NCI-H82 treated with DMSO at 0.1 percent for 48 hours (cell line): Measurements from ENCODE around the gene MAN1C1.

Source experiments
- DNase-seq: peaks from one replicate; lab custom pipeline; 2025; ENCODE audit not compliant: unreplicated experiment; lab: John Stamatoyannopoulos, UW

MAN1C1 gene

DNA sequence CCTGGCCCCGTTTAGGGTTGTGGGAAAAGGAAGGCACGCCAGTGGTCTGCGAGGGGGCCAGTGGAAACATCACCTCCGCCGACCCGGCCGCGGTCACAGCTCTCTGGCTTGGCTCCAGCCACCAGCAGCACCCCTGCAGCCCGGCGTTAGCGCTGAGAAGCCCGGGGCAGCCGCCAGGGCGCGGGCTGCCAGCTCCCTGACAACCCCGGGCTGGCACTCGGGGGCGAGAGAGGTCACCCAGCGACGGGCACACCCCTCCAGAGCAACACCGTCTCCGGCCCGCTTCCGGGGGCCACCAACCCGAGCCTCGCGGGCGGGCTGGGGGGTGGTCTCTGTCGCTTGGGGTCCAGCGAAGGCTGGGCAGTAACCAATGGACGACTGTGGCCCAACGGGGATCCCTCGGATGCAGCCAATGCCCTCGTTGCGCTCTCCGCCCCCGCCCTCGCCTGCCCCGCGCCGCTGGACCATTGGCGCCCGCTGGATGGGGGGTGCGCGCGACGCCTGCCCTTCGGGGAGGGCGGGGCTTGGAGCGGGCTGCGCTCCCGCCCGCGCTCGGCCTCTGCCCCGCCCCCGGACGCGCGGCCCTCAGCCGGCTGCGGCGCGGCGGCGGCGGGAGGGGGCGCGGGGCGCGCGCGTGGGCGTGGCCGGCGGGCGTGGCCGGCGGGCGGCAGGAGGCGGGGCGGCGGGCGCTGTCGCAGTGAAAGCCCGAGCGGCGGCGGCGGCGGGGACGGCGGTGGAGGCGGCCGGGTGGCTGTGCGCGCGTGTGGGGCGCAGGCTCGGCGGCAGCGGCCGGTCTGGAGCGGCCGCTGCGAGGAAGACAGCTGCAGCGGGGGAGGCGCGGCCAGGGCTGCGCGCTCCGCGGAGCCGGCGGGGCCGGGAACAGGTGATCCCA is at the start of gene MAN1C1:
Gene MAN1C1 (plus strand): TSS at position 697 of the 892 bp plus-strand sequence. CDS start 1,007 bp downstream, outside the sequence.
- peak; percentile 68 for DNase-seq

GRCh38 chr1:25567710-25568089 is 48.9 kb upstream of the MAN1C1 start:
- DNase-seq = no peak

DNA sequence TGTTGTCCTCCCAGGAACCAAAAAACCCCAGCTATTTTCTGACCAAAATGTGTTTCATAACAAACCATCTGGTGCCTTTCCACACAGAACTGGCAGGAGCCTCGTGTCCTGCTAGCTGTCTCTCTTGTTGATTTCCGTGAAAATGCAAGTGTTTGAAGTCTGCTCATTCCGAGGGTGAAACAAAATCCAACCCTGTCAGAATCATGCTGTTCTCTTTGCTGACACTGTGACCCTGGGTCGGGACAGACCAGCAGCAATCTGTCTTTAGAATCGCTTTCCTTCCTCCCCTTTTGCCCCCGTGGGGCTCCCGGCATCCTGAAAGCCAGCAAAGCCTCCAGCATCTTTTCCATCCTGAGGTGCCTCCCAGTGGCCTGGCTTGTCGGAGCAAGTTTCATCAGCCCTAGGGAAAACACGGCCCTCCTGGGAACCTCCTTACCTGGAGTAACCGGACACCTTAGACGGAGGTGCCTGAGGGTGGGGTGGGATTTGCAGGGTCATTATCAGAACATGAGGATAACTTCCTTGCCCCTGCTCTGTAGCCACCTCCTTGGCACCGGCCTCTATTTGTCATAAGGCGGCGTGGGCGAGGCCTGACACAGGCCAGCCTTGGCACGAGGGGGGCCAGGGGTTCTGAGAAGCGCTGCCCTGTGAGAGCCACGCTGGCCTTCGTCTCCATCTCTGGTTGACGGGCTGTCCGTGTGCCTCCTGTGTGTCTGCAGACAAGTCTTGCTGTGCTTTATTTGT is 48.3 kb upstream of the MAN1C1 start:
- DNase-seq = no peak

DNA sequence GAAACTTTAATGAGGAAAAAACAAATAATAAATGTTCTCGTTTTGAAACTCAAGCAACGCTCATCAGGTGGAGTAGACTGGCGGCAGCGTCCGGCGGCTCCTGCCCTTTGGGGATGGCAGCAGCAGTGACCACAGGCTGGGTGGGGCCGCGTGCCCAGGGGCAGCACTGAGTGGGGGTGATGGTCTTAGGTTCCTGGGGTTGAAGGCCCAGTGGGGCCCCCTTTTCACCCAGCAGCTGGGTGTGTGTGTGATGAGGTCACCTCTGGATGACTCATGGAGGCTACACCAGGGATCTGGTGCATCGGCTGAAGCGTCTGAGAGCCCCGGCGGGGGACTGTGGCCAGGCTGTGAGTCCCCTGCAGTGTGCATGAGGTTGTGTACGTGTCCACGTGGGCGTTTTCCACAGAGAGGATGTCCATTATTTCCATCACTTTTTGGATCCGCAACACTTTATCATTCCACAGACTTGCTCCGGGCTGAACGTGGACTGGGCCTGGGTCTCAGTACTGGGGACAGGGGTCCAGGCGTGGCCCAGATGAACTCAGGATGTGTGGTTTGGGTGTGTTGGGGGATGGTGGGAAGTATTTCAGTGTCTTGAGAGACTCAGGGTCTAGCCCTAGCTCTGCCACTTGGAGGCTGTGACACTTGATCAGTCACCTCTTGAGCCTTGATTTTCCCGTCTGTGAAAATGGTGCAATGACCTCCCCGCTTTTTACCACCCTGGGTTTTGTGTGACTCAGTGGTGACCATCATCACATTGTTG is 47.6 kb upstream of the MAN1C1 start:
- no peak for DNase-seq

GRCh38 chr1:25569597-25570396 is 46.8 kb upstream of the MAN1C1 start:
- peak; percentile 83 for DNase-seq

GRCh38 chr1:25570798-25571521 is 45.6 kb upstream of the MAN1C1 start:
- DNase-seq = no peak

GRCh38 chr1:25571522-25571970 is 45.0 kb upstream of the MAN1C1 start:
- DNase-seq = no peak

- DNase-seq = no peak
Observed at GRCh38 chr1:25572107-25572506, 44.5 kb upstream of the MAN1C1 start.

DNA sequence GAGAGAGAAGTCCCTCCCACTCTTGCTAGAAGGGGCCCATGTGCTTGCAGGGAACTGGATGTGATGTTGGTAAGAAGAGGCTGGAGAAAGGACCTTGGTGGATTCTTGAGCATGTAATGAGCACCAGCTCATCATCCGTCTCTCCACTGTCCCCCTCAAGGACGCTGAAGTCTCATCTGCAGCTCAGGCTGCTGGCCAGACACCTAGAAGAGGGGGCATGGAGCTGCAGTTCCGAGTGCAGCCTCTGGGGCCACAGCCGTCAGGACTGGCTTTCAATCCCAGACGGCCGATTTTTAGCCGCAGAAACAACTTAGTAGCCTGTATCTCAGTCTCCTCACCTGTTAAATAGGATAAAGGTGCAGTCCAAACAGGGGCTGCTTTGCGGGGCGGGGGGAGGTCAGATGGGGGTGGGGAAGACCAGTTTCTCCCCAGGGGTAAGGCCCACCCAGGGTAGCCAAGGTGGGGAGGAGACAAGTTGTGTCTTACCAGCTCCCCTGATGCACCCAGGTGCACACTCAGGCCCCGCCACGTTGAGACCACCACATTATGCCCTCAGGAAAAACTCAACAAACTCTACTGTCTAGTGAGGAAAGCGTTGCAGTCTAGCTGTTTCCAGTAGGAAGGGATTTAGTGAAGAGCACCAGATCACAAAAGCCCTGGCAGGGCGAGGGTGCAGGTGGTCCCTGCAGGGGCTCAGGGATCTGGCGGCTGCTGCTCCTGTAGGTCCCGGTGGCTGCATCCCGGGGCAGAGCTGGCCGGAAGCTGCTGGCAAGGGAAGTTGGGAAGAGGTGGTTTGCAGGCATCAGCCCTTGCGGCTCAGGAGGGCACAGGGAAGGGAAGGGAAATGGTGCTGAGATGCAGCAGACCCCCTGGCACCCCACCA is 43.6 kb upstream of the MAN1C1 start:
- DNase-seq = peak; percentile 56

- DNase-seq = no peak
Observed at GRCh38 chr1:25573591-25573930, 43.0 kb upstream of the MAN1C1 start.

- DNase-seq = no peak
Observed at GRCh38 chr1:25573961-25574360, 42.6 kb upstream of the MAN1C1 start.

DNA sequence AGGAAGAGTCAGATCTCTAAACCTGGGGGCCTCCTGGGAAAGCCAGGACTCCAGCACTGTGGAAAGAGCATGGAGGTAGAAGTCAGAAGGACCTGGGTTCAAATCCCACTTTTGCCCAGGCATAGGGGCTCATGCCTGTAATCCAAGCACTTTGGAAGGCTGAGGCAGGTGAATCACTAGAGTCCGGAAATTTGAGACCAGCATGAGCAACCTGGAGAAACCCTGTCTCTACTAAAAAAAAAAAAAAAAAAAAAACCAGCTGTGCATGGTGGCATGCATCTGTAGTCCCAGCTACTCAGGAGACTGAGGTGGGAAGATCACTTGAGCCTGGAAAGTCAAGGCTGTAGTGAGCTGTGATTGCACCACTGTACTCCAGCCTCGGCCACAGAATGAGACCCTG is 41.4 kb upstream of the MAN1C1 start:
- no peak for DNase-seq

DNA sequence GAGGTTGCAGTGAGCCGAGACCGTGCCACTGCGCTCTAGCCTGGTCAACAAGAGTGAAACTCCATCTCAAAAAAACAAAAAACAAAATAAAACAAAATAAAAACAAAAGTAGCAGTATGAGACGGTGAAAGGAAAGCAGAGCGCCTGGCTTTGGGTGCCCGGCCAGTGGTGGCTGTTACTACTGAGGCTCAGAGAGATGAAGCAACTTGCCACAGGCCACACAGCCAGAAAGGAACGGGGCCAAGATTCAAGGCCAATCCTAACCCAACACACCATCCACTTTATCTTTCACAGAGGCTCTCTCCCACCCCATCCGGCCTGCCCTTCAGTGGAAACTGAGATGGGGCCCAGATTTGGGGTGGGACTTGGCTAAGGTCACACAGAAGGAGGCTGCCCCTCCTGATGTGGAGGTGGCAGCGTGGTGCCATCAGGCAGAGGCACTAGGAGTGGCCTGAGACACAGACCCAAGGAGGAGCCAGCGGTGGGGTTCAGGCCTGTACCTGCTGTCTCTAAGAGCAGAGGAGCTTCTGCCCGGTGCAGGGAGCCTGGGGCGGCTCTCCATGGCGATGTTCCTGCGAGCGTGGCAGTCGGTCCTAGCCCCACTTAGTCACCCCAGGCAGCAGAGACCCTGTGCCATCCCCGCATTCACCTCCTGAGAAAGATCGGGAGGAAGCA is 40.0 kb upstream of the MAN1C1 start:
- no peak for DNase-seq

DNA sequence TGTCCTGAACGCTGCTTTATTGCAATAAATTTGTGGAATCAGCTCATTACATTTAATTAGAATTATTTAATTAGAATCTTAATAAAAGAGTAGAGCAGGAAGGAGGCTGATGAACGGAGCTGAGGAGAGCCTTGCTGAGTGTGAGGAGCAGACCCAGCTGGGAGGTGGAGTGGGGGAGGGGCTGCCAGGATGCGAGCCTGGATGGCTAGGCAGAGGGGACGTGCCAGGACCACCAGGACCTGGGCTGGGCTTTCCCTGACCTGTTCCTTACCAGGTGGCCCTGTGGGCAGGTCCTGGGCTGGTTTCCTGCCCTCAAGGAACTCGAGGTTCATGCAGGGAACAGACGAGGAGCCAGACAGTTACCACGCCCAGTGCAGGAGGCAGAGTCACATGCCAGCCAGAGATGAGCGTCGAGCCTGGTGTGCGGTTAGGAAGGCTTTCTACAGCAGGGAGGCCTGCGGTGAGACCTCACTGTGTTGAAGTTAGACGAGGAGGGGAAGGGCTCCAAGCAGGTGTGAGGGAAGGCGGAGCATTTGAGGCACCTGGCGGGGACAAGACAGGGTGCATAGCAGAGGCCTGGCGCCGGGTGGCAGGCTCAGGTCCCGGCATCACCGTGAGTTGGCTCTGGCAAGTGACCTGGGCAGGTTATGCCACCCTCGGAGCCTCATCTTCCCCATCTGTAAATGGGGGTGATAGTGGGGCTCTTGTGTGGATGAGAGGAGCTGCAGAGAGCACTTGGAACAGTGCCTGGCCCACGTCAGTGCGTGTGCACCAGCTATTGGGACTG is 39.3 kb upstream of the MAN1C1 start:
- no peak for DNase-seq

DNA sequence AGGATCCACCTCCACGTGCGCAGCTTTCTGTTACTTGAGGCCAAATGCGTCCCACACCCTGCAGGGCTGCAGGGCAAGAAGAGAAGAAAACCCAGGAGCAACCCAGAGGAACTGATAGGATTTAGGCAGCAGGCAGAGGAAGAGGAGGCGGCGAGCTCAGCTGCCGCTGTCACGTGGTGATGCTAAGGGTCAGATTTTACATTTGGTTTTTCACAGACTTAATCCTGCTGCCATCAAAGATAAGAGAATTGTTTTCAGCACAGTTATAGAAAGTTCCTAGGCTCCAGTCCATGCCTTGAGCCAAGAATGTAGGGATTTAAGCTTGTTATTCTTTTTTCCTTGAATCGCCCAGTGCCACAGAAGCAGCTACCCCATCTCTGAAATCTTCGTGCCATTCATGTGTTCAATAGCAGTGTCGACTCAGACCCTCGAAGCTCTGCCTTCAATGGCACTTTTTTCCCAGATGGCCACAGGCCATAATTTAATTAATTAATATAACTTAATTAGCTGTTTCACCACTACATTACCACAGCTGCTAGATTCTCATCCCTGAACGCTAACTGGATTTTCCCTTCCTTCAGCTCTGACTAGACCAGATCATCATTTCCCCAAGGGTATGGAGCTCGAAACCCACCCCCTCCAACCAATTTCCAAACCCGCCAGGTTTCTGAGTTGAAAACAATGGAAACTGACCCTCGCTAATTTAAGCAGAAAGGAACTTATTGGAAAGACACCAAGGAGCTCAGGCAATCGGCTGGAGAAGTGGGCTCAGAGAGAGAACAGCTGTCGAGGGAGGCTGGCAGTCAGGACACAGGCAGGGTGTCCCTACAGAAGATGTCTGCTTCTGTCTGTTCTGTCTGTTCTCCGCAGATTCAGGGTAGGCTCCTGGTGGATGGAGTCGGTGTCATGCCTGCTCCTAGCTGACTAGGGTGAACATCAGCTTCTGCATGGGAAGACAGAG is 37.0 kb upstream of the MAN1C1 start:
- DNase-seq = peak; percentile 99

DNA sequence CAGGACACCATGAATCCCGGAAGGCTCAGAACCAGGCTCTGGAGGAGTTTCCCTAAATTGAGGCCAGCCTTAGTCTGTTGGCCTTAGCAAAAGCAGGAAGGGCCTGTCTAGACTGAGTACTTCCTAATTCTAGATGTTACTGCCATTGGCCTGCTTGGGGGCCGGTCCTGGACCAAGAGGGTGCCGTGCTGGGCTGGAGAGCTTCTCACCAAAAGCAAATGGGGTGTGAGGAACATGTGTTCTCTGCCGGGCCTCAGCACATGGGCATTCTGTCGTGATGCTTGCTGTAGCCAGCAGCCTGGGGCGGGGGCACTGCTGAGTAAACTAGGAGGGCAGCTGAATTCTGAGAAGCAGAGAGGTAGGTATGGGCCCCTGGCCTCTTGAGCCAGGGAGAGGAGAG is 35.7 kb upstream of the MAN1C1 start:
- DNase-seq = no peak

DNA sequence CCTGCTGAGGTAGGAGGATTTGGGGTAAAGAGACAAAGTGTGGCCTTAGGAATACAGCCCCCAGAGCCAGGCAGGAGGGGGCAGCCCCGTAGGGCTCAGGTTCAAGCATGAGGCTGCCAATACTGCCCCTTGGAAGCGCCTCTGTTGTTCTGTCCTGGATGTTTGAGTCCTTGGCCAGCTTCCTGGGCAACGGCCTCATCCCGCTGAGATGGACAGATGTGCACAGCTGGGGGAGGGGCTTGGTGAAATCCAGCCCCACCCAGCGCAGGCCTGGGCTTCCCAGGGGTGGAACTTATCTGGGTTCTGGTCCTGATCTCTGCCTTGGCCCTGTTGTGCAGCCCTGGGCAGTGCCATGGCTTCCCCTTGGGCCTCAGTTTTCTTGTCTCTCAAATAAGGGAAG is 34.8 kb upstream of the MAN1C1 start:
- no peak for DNase-seq
